GM23338 (cell line): ENCODE results near the gene TSPYL4.

Source experiments
- EZH2 ChIP-seq: fragments of 200-600 bp; sonication (generic); IDR thresholded peaks from one replicate; pipeline ENCODE4 v1.8.0; 2017; ENCODE audit warnings: antibody characterized with exemption, mild to moderate bottlenecking, low read depth; ENCODE audit not compliant: unreplicated experiment
- EZH2phosphoT487 ChIP-seq: fragments of 200-600 bp; sonication (generic); IDR thresholded peaks from one replicate; pipeline ENCODE4 v1.8.1; 2018; ENCODE audit warnings: antibody characterized with exemption; ENCODE audit not compliant: unreplicated experiment
- JUNB ChIP-seq: IDR thresholded peaks from one replicate; pipeline ENCODE4 v1.6.1; 2016; ENCODE audit warnings: antibody characterized with exemption; ENCODE audit not compliant: unreplicated experiment
- POLR2AphosphoS5 ChIP-seq: IDR thresholded peaks from 2 replicates; pipeline ENCODE4 v1.6.1; 2016; ENCODE audit warnings: antibody characterized with exemption, low read depth
- ZNF114 ChIP-seq: fragments of 250-450 bp; sonication (Bioruptor Pico); IDR thresholded peaks from 2 replicates; pipeline ENCODE4 v1.5.0; 2020; ENCODE audit warnings: mild to moderate bottlenecking, moderate library complexity
- TF ChIP-seq, protein P1 (sequence below): IDR thresholded peaks from one replicate; pipeline ENCODE4 v1.6.1; 2018; ENCODE audit warnings: antibody characterized with exemption; ENCODE audit not compliant: unreplicated experiment
- TF ChIP-seq, protein P2 (sequence below), 2 experiments: fragments of 200-600 bp in 1 of 2; sonication (generic) in 1 of 2; conservative IDR thresholded peaks; 2 replicates each; pipeline versions ENCODE4 v1.5.1 to v1.6.1; 2016 to 2017; ENCODE audit warnings: antibody characterized with exemption in 2 of 2, low read depth in 2 of 2, mild to moderate bottlenecking in 2 of 2, moderate library complexity in 1 of 2
- TF ChIP-seq, protein P3 (sequence below): IDR thresholded peaks from 2 replicates; pipeline ENCODE4 v1.6.1; 2016; ENCODE audit warnings: antibody characterized with exemption

DNA sequence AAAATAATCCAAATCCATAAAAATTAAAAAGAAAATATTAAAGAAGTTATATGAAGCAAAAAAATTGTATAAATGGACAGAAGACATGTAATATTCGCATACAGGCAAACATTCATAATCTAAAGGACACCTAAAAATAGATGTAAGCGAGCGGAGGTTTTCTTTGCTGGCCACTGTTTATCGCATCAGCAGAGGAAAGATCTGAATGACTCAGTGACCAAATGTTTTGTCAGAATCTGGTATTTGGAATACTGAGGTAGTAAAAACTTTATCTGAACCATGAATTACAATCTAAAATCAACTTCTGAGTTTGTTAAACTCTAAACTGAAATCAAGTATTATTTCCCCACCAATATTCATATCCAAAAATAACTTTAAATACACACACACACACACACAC, 7.8 kb downstream of the TSPYL4 start:
- TF ChIP-seq, protein P1, sequence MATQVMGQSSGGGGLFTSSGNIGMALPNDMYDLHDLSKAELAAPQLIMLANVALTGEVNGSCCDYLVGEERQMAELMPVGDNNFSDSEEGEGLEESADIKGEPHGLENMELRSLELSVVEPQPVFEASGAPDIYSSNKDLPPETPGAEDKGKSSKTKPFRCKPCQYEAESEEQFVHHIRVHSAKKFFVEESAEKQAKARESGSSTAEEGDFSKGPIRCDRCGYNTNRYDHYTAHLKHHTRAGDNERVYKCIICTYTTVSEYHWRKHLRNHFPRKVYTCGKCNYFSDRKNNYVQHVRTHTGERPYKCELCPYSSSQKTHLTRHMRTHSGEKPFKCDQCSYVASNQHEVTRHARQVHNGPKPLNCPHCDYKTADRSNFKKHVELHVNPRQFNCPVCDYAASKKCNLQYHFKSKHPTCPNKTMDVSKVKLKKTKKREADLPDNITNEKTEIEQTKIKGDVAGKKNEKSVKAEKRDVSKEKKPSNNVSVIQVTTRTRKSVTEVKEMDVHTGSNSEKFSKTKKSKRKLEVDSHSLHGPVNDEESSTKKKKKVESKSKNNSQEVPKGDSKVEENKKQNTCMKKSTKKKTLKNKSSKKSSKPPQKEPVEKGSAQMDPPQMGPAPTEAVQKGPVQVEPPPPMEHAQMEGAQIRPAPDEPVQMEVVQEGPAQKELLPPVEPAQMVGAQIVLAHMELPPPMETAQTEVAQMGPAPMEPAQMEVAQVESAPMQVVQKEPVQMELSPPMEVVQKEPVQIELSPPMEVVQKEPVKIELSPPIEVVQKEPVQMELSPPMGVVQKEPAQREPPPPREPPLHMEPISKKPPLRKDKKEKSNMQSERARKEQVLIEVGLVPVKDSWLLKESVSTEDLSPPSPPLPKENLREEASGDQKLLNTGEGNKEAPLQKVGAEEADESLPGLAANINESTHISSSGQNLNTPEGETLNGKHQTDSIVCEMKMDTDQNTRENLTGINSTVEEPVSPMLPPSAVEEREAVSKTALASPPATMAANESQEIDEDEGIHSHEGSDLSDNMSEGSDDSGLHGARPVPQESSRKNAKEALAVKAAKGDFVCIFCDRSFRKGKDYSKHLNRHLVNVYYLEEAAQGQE = no peak
- TF ChIP-seq, protein P2, sequence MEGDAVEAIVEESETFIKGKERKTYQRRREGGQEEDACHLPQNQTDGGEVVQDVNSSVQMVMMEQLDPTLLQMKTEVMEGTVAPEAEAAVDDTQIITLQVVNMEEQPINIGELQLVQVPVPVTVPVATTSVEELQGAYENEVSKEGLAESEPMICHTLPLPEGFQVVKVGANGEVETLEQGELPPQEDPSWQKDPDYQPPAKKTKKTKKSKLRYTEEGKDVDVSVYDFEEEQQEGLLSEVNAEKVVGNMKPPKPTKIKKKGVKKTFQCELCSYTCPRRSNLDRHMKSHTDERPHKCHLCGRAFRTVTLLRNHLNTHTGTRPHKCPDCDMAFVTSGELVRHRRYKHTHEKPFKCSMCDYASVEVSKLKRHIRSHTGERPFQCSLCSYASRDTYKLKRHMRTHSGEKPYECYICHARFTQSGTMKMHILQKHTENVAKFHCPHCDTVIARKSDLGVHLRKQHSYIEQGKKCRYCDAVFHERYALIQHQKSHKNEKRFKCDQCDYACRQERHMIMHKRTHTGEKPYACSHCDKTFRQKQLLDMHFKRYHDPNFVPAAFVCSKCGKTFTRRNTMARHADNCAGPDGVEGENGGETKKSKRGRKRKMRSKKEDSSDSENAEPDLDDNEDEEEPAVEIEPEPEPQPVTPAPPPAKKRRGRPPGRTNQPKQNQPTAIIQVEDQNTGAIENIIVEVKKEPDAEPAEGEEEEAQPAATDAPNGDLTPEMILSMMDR (conservative IDR thresholded peaks at IDR 0.05; ENCODE audit: low read depth in 2 of 2) = no peak
- TF ChIP-seq JUNB = no peak
- TF ChIP-seq POLR2AphosphoS5 = no peak
- no peak for TF ChIP-seq EZH2
- TF ChIP-seq, protein P3, sequence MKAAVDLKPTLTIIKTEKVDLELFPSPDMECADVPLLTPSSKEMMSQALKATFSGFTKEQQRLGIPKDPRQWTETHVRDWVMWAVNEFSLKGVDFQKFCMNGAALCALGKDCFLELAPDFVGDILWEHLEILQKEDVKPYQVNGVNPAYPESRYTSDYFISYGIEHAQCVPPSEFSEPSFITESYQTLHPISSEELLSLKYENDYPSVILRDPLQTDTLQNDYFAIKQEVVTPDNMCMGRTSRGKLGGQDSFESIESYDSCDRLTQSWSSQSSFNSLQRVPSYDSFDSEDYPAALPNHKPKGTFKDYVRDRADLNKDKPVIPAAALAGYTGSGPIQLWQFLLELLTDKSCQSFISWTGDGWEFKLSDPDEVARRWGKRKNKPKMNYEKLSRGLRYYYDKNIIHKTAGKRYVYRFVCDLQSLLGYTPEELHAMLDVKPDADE = no peak
- no peak for TF ChIP-seq EZH2phosphoT487
- TF ChIP-seq ZNF114 (CRISPR knock-in tag) = no peak
